NCI-H2081 (cell line): ENCODE results near the gene TRIM4.
A peak's percentile ranks its signal among the peaks of the same experiment; 100 is the strongest.
"Not testable (repeated sequence)": the region's sequence is repeated elsewhere in the genome, so short reads cannot be mapped to it uniquely, and the experiment has no call there.

Source experiments
- DNase-seq, 2 experiments: peaks; one replicate each; lab custom pipeline; 2025; lab: John Stamatoyannopoulos, UW

The TRIM4 gene

GRCh38 chr7:99918959-99919813 lies at the start of gene TRIM4:
Gene TRIM4 (minus strand): TSS chr7:99919530. CDS start chr7:99919401, 129 bp downstream.
- DNase-seq: peak; percentile 89 to 95

- no peak for DNase-seq
These were observed 39.4 kb upstream of the TRIM4 start for GRCh38 chr7:99958564-99959227.

- DNase-seq: no peak
These were observed 35.9 kb upstream of the TRIM4 start for GRCh38 chr7:99955247-99955646.

GRCh38 chr7:99954643-99955042 lies 35.3 kb upstream of the TRIM4 start:
- not testable (repeated sequence) for DNase-seq

- no peak for DNase-seq
These were observed 34.3 kb upstream of the TRIM4 start for GRCh38 chr7:99953649-99954048.

- not testable (repeated sequence) for DNase-seq
These were observed 33.3 kb upstream of the TRIM4 start for GRCh38 chr7:99952649-99953048.

GRCh38 chr7:99950819-99951218 lies 31.5 kb upstream of the TRIM4 start:
- not testable (repeated sequence) for DNase-seq

- peak in 1 of 2 experiments; percentile 5 for DNase-seq
These were observed 30.4 kb upstream of the TRIM4 start for GRCh38 chr7:99949645-99950228.

GRCh38 chr7:99947608-99948007 lies 28.3 kb upstream of the TRIM4 start:
- DNase-seq: no peak

GRCh38 chr7:99944497-99945070 lies 25.3 kb upstream of the TRIM4 start:
- DNase-seq: no peak

- peak in 1 of 2 experiments; percentile 45 for DNase-seq
These were observed 24.5 kb upstream of the TRIM4 start for GRCh38 chr7:99943641-99944496.

- no peak for DNase-seq
These were observed 19.0 kb upstream of the TRIM4 start for GRCh38 chr7:99938296-99938695.

GRCh38 chr7:99935009-99935408 lies 15.7 kb upstream of the TRIM4 start:
- not testable (repeated sequence) for DNase-seq

GRCh38 chr7:99930376-99930775 lies 11.0 kb upstream of the TRIM4 start:
- DNase-seq: no peak

GRCh38 chr7:99929730-99930053 lies 10.4 kb upstream of the TRIM4 start:
- DNase-seq: no peak

- peak; percentile 38 to 81 for DNase-seq
These were observed 9.8 kb upstream of the TRIM4 start, which contains the start of gene GJC3 for GRCh38 chr7:99928994-99929729. Gene GJC3 (minus strand): TSS chr7:99929620. CDS start chr7:99929620, 0 bp downstream.

GRCh38 chr7:99928188-99928587 lies 8.9 kb upstream of the TRIM4 start:
- DNase-seq: no peak

- no peak for DNase-seq
These were observed 8.2 kb upstream of the TRIM4 start for GRCh38 chr7:99927536-99927935.

- no peak for DNase-seq
These were observed 7.0 kb upstream of the TRIM4 start for GRCh38 chr7:99926321-99926720.

- DNase-seq: no peak
These were observed 3.9 kb upstream of the TRIM4 start for GRCh38 chr7:99923200-99923599.

GRCh38 chr7:99920149-99920548 lies 819 bp upstream of the TRIM4 start:
- DNase-seq: no peak
